Small intestine (tissue), 7 donors: Measurements from ENCODE around the gene GPX7. TPM values are rescaled to one million over a fixed set of nuclear protein-coding genes. Genes with fewer than 3 reads are reported as not detected.

Experiments used
- DNase-seq, 2 donors: peaks; one replicate each; pipeline versions ENCODE4 v3.0.0 to v3.0.0-alpha.2; 2013
- FAIRE-seq: peaks from 2 replicates; lab custom pipeline; 2012; peaks lifted over from hg19 to GRCh38; lab: Jason Lieb, UNC
- H3K27ac ChIP-seq, 3 donors: one replicate each; pipeline ENCODE4 v1.5.1; 2013; ENCODE audit warnings: low read length in 2 of 3, mild to moderate bottlenecking in 2 of 3, control low read depth in 1 of 3, inconsistent platforms in 1 of 3, low read depth in 1 of 3, moderate library complexity in 1 of 3
- H3K27me3 ChIP-seq, 3 donors: one replicate each; pipeline ENCODE4 v1.6.1; 2013; ENCODE audit warnings: low read length in 3 of 3, inconsistent platforms in 1 of 3; ENCODE audit not compliant: control insufficient read depth in 3 of 3, insufficient read depth in 3 of 3
- H3K36me3 ChIP-seq, 3 donors: one replicate each; pipeline ENCODE4 v1.6.1; 2013; ENCODE audit warnings: low read length in 3 of 3, inconsistent platforms in 1 of 3, low read depth in 1 of 3, mild to moderate bottlenecking in 1 of 3, moderate library complexity in 1 of 3; ENCODE audit not compliant: control insufficient read depth in 3 of 3, insufficient read depth in 2 of 3
- H3K4me1 ChIP-seq, 3 donors: one replicate each; pipeline ENCODE4 v1.6.1; 2013; ENCODE audit warnings: low read length in 2 of 3, inconsistent platforms in 1 of 3, low read depth in 1 of 3, mild to moderate bottlenecking in 1 of 3, moderate library complexity in 1 of 3; ENCODE audit not compliant: control insufficient read depth in 3 of 3, insufficient read depth in 2 of 3
- H3K4me3 ChIP-seq, 3 donors: one replicate each; pipeline ENCODE4 v1.5.1; 2013; ENCODE audit warnings: low read length in 3 of 3, control low read depth in 1 of 3, inconsistent platforms in 1 of 3, low read depth in 1 of 3, mild to moderate bottlenecking in 1 of 3, moderate library complexity in 1 of 3
- H3K9me3 ChIP-seq, 2 donors: one replicate each; pipeline ENCODE4 v1.6.1; 2013; ENCODE audit warnings: low read depth in 1 of 2, low read length in 1 of 2; ENCODE audit not compliant: control insufficient read depth in 2 of 2, insufficient read depth in 1 of 2
- WGBS, 3 donors: extraction: QIAGEN DNeasy Blood & Tissue Kit; methylation state at CpG; one replicate each; pipeline ENCODE4 v1.1.7; 2013; 5-methylcytosine and 5-hydroxymethylcytosine counted together
- polyA plus RNA-seq, 4 donors: library from polyadenylated mRNA; stranded (reverse) in 3 of 4; unstranded in 1 of 4; fragments of 200-250 nt in 3 of 4; fragments of 120-200 nt in 1 of 4; gene quantifications; one replicate each; pipeline versions ENCODE4 v1.2.1 to v1.2.3, GENCODE V29; 2013
- donor health status: healthy with polysubstance abuse.
- donor health status: control.
- donor health status: control.
- donor health status: Bipolar disorder and iron deficiency.
- donor health status: healthy.

GPX7 gene
- polyA plus RNA-seq, 4 donors: 1.9 to 40.5 (median 4.1) TPM; not detected in 1

DNA sequence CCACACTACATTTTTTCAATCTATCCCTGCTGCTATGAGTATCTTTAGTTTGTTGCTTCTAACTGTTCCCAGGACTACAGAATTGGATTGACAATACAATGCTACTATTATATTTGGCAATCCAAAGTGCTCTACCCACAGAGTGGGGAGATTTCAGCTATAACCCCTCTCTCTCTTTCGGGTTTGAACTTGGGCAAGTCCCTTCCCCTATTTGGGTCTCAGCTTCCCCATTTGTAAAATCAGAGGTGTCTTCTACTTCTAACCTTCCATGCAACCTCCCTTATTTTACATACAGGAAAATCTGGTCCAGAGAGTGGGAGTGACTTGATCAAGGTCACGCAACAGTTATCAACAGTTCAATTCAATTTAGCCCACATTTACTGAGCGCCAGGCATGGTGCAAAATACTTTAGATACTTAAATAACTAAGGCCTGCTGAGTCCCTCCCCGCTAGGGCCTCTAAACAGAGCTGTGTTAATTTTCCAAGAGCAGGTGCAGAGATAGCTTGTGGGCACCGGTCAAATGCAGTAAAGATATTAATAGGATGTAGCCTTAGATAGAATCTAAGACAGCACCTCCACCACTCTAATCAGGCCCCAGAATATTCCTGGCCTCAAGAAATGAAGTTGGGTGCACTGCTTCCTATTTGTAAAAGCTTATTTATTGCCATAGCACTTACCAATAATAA, 9.4 kb upstream of the GPX7 start:
- DNase-seq (no peak), FAIRE-seq (no peak)
- Histone ChIP-seq H3K9me3 (no peaks in the 10 kb centered on the region), H3K27me3 (no peaks in the 10 kb centered on the region), H3K4me3 (no peak overlapping the region), H3K4me1 (no peaks in the 10 kb centered on the region), H3K27ac (no peak overlapping the region), H3K36me3 (no peaks in the 10 kb centered on the region)
- 46 to 71% (median 67%) methylated on average over 5 of the region's 5 CpGs for WGBS, 3 donors

DNA sequence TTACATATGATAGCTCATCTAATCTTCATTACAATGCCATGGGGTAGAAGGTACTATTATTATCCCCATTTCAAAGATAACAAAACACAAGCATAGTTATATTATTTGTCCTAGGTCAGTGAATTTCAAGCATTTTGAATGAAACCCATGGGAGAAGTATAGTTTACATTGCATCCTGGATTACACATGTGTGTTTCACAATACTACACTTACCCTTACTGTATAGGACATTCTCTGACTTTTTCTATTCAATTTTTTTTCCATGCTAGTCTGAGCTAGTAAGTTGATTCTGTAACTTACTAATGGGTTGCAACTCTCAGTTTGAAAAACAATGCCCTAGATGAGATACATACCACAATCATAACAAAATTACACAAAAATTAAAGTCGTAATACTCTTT, 8.7 kb upstream of the GPX7 start:
- no peaks in the 10 kb centered on the region for H3K4me1 ChIP-seq
- no peak overlapping the region for H3K4me3 ChIP-seq
- H3K27me3 ChIP-seq: no peaks in the 10 kb centered on the region
- DNase-seq: no peak
- no peak overlapping the region for H3K27ac ChIP-seq
- no peak for FAIRE-seq
- H3K9me3 ChIP-seq: no peaks in the 10 kb centered on the region
- WGBS, 3 donors: 90 to 94% (median 91%) methylated on average over 1 of the region's 1 CpG
- H3K36me3 ChIP-seq: no peaks in the 10 kb centered on the region

DNA sequence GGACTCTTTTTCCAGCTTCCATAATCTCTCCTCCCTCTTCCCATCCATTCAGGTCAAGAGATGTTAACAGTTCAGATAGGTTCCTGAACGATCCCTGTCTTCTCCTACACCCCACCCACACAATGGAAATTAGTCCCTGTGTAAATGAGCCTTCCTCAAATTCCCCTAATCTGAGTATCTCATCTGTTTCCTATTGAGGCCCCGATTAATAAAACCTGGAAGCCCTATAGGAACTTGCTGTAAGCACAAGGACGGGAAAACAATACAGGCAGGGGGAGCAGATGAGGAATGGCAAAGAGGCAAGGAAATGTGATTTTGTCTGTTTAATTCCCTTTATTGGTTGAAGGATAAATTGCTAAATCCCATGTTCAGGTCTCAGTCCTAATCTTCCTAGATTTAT, 7.1 kb upstream of the GPX7 start:
- 58 to 76% (median 73%) methylated on average over 3 of the region's 3 CpGs for WGBS, 3 donors
- no peak overlapping the region for H3K4me3 ChIP-seq
- no peak overlapping the region for H3K27ac ChIP-seq
- no peak for DNase-seq
- no peaks in the 10 kb centered on the region for H3K36me3 ChIP-seq
- H3K9me3 ChIP-seq: no peaks in the 10 kb centered on the region
- H3K27me3 ChIP-seq: no peaks in the 10 kb centered on the region
- no peaks in the 10 kb centered on the region for H3K4me1 ChIP-seq
- FAIRE-seq: no peak

DNA sequence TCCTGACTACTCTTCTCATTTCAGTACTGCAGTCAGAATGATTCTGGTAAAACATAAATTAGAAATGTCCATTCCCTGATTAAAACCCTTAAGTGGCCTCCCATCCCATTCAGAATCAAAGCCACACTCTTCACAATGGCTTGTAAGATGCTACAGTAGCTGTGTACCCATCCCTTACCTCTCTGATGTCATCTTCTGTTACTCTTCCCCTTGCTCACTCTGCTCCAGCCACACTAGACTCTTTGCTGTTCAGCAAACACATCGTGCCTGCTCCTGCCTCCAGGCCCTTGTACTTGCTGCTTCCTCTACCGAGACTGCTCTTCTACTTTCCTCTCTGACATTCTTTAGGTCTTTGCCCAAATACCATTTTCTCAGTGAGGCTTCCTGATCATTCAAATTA, 4.3 kb upstream of the GPX7 start:
- 53 to 69% (median 60%) methylated on average over 2 of the region's 2 CpGs for WGBS, 3 donors
- DNase-seq (no peak), FAIRE-seq (no peak)
- Histone ChIP-seq H3K4me1 (peaks cover 0 to 8% (median 0%) of the 10 kb centered on the region in 3 donors), H3K36me3 (no peaks in the 10 kb centered on the region), H3K27me3 (no peaks in the 10 kb centered on the region), H3K4me3 (no peak overlapping the region), H3K27ac (no peak overlapping the region), H3K9me3 (no peaks in the 10 kb centered on the region)

DNA sequence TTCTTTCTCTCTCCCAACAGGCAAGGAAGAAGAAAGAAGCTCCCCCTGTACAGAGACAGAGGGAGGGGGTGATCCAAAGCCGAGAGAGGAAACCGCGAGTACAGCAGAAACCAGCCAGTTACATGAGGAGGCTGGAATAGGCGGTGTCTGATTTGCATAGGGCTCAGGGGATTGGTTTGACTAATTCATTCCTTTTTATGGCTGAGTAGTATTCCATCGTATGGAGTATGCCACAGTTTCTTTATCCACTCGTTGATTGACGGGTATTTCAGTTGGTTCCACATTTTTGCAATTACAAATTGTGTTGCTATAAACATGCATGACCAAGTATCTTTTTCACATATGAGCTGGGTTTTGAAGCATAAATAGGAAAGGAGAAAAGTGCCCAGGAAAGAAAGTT, 3.4 kb upstream of the GPX7 start:
- Histone ChIP-seq H3K9me3 (no peaks in the 10 kb centered on the region), H3K27ac (no peak overlapping the region), H3K4me3 (no peak overlapping the region), H3K36me3 (no peaks in the 10 kb centered on the region), H3K27me3 (no peaks in the 10 kb centered on the region), H3K4me1 (peaks cover 0 to 9% (median 0%) of the 10 kb centered on the region in 3 donors)
- no peak for DNase-seq
- 92 to 98% (median 95%) methylated on average over 7 of the region's 7 CpGs for WGBS, 3 donors
- FAIRE-seq: no peak

DNA sequence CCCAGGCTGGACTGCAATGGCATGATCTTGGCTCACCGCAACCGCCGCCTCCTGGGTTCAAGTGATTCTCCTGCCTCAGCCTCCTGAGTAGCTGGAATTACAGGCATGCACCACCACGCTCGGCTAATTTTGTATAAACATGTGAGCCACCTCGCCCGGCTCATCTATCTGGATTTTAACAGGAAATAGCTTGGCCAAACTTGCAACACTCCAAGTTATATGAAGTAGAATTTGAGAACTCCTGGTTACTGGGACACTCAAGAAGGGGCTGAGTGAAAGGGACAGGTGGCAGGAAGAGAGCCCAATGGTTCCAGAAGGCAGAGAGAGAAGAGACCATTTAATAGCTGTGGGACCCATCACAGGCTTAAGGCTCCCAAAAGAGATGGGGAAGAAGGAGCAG, 2.9 kb upstream of the GPX7 start:
- no peak for DNase-seq
- WGBS, 3 donors: 89 to 96% (median 94%) methylated on average over 7 of the region's 7 CpGs
- no peak overlapping the region for H3K4me3 ChIP-seq
- peaks cover 0 to 9% (median 0%) of the 10 kb centered on the region in 3 donors for H3K4me1 ChIP-seq
- H3K27ac ChIP-seq: no peak overlapping the region
- FAIRE-seq: no peak
- H3K27me3 ChIP-seq: no peaks in the 10 kb centered on the region
- H3K9me3 ChIP-seq: no peaks in the 10 kb centered on the region
- no peaks in the 10 kb centered on the region for H3K36me3 ChIP-seq

DNA sequence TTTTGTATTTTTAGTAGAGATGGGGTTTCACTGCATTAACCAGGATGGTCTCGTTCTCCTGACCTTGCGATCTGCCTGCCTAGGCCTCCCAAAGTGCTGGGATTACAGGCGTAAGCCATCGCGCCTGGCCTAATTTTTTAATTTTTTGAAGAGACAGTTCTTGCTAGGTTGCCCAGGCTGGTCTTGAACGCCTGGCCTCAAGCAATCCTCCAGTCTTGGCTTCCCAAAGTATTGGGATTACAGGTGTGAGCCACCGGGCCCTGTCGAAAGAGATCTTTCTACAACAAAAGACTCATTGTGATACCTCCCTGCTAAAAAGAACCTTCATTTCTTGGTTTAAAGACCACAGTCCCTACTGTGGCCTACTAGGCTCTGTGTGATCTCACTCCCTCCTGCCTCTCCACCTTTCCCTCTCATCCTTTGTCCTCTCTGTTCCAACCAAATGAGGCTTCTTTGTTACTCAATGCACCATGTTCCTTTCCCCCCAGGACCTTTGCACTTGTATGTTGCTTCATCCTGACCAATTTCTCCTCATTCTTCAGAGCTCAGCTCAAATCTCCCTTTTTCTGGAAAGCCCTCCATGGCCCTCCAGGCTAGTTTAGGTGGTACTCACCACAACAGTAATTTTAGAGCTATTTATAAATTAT, 1.5 kb upstream of the GPX7 start:
- FAIRE-seq: no peak
- Histone ChIP-seq H3K27ac (no peak overlapping the region), H3K4me1 (peaks cover 0 to 9% (median 0%) of the 10 kb centered on the region in 3 donors), H3K9me3 (no peaks in the 10 kb centered on the region), H3K27me3 (no peaks in the 10 kb centered on the region), H3K4me3 (no peak overlapping the region), H3K36me3 (no peaks in the 10 kb centered on the region)
- WGBS, 3 donors: 94 to 98% (median 96%) methylated on average over 8 of the region's 8 CpGs
- no peak for DNase-seq

DNA sequence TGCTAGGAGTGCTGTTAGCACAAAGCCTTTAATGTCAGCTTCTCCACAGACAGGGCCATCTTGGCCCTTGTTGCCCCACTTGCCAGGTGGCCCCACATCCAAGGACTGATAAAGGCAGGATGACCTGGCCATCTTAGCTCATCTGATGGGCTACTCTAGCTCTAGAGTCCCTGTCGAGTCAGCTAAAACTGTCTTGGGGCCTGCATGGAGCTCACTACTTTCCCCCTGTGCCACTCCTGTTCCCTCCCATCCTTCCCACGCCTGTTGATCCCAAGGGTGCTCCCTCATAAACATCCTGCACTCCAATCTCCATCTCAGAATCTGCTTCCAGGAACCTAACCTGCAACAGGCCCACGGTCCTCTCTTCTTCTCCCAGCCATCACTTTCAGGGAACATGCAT, 652 bp upstream of the GPX7 start:
- Histone ChIP-seq H3K4me1 (peaks cover 0 to 9% (median 0%) of the 10 kb centered on the region in 3 donors), H3K4me3 (peak overlapping the region in 1 of 3 donors; percentile 52), H3K36me3 (peaks cover 0 to under 1% (median 0%) of the 10 kb centered on the region in 3 donors), H3K27ac (no peak overlapping the region), H3K9me3 (no peaks in the 10 kb centered on the region), H3K27me3 (no peaks in the 10 kb centered on the region)
- FAIRE-seq (no peak), DNase-seq (peak in 1 of 2 donors; percentile 9)
- WGBS, 3 donors: 80 to 98% (median 90%) methylated on average over 3 of the region's 3 CpGs
